ENCODE results near the gene ERFL.
"Not testable (repeated sequence)": the region's sequence is repeated elsewhere in the genome, so short reads cannot be mapped to it uniquely, and the experiment has no call there.

ERFL gene

DNA sequence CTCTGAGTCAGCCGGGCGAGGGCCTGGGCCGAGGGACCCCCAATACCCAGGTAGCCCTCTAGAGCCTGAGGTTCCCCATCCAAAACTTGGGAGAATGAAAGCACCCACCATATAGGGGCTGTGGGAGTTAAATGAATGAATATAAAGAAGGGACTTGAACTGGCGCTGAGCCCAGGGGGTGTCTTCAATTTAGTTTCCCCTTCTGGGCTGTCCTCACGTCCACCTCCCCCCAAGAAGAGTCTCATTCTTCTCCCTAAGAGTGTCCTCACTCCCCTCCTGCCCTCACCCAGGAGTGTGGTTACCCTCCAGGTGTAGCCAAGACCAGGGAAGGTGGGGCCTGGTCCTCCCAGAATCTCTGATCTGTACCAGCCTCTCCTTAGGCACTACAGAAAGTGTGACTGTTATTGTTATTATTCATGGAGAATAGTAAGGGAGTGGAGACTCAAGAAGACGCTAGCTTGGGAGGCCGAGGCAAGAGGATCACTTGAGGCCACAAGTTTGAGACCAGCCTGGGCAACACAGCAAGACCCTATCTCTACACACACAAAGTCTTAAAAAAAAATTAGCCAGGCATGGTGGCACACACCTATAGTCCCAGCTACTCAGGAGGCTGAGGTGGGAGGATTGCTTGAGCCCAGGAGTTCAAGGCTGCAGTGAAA is 48.5 kb downstream of the ERFL start:
- H3K4me1 ChIP-seq (ENCODE audit: control insufficient read depth, insufficient read depth, low read length, unreplicated experiment): peaks cover under 1% of the 10 kb centered on the region
- no peak overlapping the region for H3K27ac ChIP-seq (ENCODE audit: low read depth, low read length)
- H3K27me3 ChIP-seq (ENCODE audit: insufficient read depth, low read length): no peaks in the 10 kb centered on the region
- no peaks in the 10 kb centered on the region for H3K36me3 ChIP-seq (ENCODE audit: insufficient read depth, low read length)
- no peak overlapping the region for H3K4me3 ChIP-seq (ENCODE audit: low read depth, low read length)
- peaks cover 5% of the 10 kb centered on the region for H3K79me2 ChIP-seq (ENCODE audit: control insufficient read depth, insufficient read depth, low read length, unreplicated experiment)
- H2AFZ ChIP-seq (ENCODE audit: low read length, unreplicated experiment): no peak overlapping the region

DNA sequence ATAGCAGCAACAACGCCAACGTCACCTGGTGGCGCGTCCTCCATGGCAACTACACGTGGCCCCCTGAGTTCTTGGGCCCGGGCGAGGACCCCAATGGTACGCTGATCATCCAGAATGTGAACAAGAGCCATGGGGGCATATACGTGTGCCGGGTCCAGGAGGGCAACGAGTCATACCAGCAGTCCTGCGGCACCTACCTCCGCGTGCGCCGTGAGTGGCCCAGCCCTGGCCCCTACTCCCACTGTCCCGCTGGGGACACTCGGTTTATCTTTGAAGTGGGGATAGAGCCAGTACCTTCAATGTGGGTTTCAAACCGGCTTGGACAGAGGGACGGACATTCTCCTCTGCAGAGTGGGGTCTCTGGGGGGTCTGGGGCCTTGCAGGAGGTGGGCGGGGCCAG is 49.2 kb downstream of the ERFL start:
- Histone ChIP-seq H3K36me3 (ENCODE audit: insufficient read depth, low read length) (no peaks in the 10 kb centered on the region), H3K4me1 (ENCODE audit: control insufficient read depth, insufficient read depth, low read length, unreplicated experiment) (no peaks in the 10 kb centered on the region), H3K79me2 (ENCODE audit: control insufficient read depth, insufficient read depth, low read length, unreplicated experiment) (no peaks in the 10 kb centered on the region), H2AFZ (ENCODE audit: low read length, unreplicated experiment) (no peak overlapping the region), H3K27me3 (ENCODE audit: insufficient read depth, low read length) (no peaks in the 10 kb centered on the region), H3K4me3 (ENCODE audit: low read depth, low read length) (no peak overlapping the region), H3K27ac (ENCODE audit: low read depth, low read length) (no peak overlapping the region)

GRCh38 chr19:41877916-41878905 is 50.0 kb downstream of the ERFL start:
- Histone ChIP-seq H3K79me2 (ENCODE audit: control insufficient read depth, insufficient read depth, low read length, unreplicated experiment) (no peaks in the 10 kb centered on the region), H3K4me1 (ENCODE audit: control insufficient read depth, insufficient read depth, low read length, unreplicated experiment) (no peaks in the 10 kb centered on the region), H3K4me3 (ENCODE audit: low read depth, low read length) (no peak overlapping the region), H3K36me3 (ENCODE audit: insufficient read depth, low read length) (no peaks in the 10 kb centered on the region), H3K27ac (ENCODE audit: low read depth, low read length) (no peak overlapping the region), H2AFZ (ENCODE audit: low read length, unreplicated experiment) (no peak overlapping the region), H3K27me3 (ENCODE audit: insufficient read depth, low read length) (no peaks in the 10 kb centered on the region)

- no peak within 1 kb of the TSS for H2AFZ ChIP-seq (ENCODE audit: low read length, unreplicated experiment)
- no peaks in the 10 kb centered on the region for H3K36me3 ChIP-seq (ENCODE audit: insufficient read depth, low read length)
- H3K27ac ChIP-seq (ENCODE audit: low read depth, low read length): no peak within 1 kb of the TSS
- H3K79me2 ChIP-seq (ENCODE audit: control insufficient read depth, insufficient read depth, low read length, unreplicated experiment): no peaks in the 10 kb centered on the region
- H3K27me3 ChIP-seq (ENCODE audit: insufficient read depth, low read length): no peaks in the 10 kb centered on the region
- H3K4me1 ChIP-seq (ENCODE audit: control insufficient read depth, insufficient read depth, low read length, unreplicated experiment): no peaks in the 10 kb centered on the region
- H3K4me3 ChIP-seq (ENCODE audit: low read depth, low read length): no peak within 1 kb of the TSS
These were observed 51.1 kb downstream of the ERFL start, which contains the start of gene CD79A for GRCh38 chr19:41876847-41877832. Gene CD79A, plus strand, starts transcription at chr19:41877279. Its CDS starts 26 bp downstream, at chr19:41877305.

- not testable (repeated sequence) for H3K27ac ChIP-seq (ENCODE audit: low read depth, low read length); H3K36me3 ChIP-seq (ENCODE audit: insufficient read depth, low read length); H3K4me3 ChIP-seq (ENCODE audit: low read depth, low read length)
These were observed 52.3 kb downstream of the ERFL start for GRCh38 chr19:41875973-41876372.

GRCh38 chr19:41872775-41873647 is 55.2 kb downstream of the ERFL start:
- H2AFZ ChIP-seq (ENCODE audit: low read length, unreplicated experiment): no peak overlapping the region
- H3K79me2 ChIP-seq (ENCODE audit: control insufficient read depth, insufficient read depth, low read length, unreplicated experiment): peaks cover 3% of the 10 kb centered on the region
- H3K27ac ChIP-seq (ENCODE audit: low read depth, low read length): no peak overlapping the region
- H3K4me3 ChIP-seq (ENCODE audit: low read depth, low read length): no peak overlapping the region
- H3K4me1 ChIP-seq (ENCODE audit: control insufficient read depth, insufficient read depth, low read length, unreplicated experiment): no peaks in the 10 kb centered on the region
- no peaks in the 10 kb centered on the region for H3K27me3 ChIP-seq (ENCODE audit: insufficient read depth, low read length)
- H3K36me3 ChIP-seq (ENCODE audit: insufficient read depth, low read length): no peaks in the 10 kb centered on the region

More at GRCh38 chr19:41875973-41876372, 52.3 kb downstream of the ERFL start:
- H2AFZ ChIP-seq (ENCODE audit: low read length, unreplicated experiment); H3K4me1 ChIP-seq (ENCODE audit: control insufficient read depth, insufficient read depth, low read length, unreplicated experiment); H3K79me2 ChIP-seq (ENCODE audit: control insufficient read depth, insufficient read depth, low read length, unreplicated experiment); H3K27me3 ChIP-seq (ENCODE audit: insufficient read depth, low read length): not testable (repeated sequence)

GRCh38 chr19:41872384-41872774 is 55.9 kb downstream of the ERFL start:
- Histone ChIP-seq H3K4me1 (ENCODE audit: control insufficient read depth, insufficient read depth, low read length, unreplicated experiment) (no peaks in the 10 kb centered on the region), H2AFZ (ENCODE audit: low read length, unreplicated experiment) (no peak overlapping the region), H3K27me3 (ENCODE audit: insufficient read depth, low read length) (no peaks in the 10 kb centered on the region), H3K79me2 (ENCODE audit: control insufficient read depth, insufficient read depth, low read length, unreplicated experiment) (peaks cover 7% of the 10 kb centered on the region), H3K36me3 (ENCODE audit: insufficient read depth, low read length) (no peaks in the 10 kb centered on the region), H3K4me3 (ENCODE audit: low read depth, low read length) (no peak overlapping the region), H3K27ac (ENCODE audit: low read depth, low read length) (no peak overlapping the region)

- Histone ChIP-seq H3K27ac (ENCODE audit: low read depth, low read length) (no peak overlapping the region), H3K79me2 (ENCODE audit: control insufficient read depth, insufficient read depth, low read length, unreplicated experiment) (peaks cover 7% of the 10 kb centered on the region), H2AFZ (ENCODE audit: low read length, unreplicated experiment) (no peak overlapping the region), H3K4me3 (ENCODE audit: low read depth, low read length) (no peak overlapping the region), H3K4me1 (ENCODE audit: control insufficient read depth, insufficient read depth, low read length, unreplicated experiment) (no peaks in the 10 kb centered on the region), H3K27me3 (ENCODE audit: insufficient read depth, low read length) (no peaks in the 10 kb centered on the region), H3K36me3 (ENCODE audit: insufficient read depth, low read length) (no peaks in the 10 kb centered on the region)
These were observed 56.5 kb downstream of the ERFL start for GRCh38 chr19:41871573-41872383.

GRCh38 chr19:41870401-41870873 is 57.8 kb downstream of the ERFL start:
- no peak overlapping the region for H2AFZ ChIP-seq (ENCODE audit: low read length, unreplicated experiment)
- no peak overlapping the region for H3K27ac ChIP-seq (ENCODE audit: low read depth, low read length)
- H3K36me3 ChIP-seq (ENCODE audit: insufficient read depth, low read length): peaks cover 4% of the 10 kb centered on the region; the same call in 1 of the 2 replicates
- H3K27me3 ChIP-seq (ENCODE audit: insufficient read depth, low read length): no peaks in the 10 kb centered on the region
- no peaks in the 10 kb centered on the region for H3K4me1 ChIP-seq (ENCODE audit: control insufficient read depth, insufficient read depth, low read length, unreplicated experiment)
- H3K4me3 ChIP-seq (ENCODE audit: low read depth, low read length): no peak overlapping the region
- peaks cover 13% of the 10 kb centered on the region for H3K79me2 ChIP-seq (ENCODE audit: control insufficient read depth, insufficient read depth, low read length, unreplicated experiment)
